ENCODE measurements around the gene C6orf62.

DNA sequence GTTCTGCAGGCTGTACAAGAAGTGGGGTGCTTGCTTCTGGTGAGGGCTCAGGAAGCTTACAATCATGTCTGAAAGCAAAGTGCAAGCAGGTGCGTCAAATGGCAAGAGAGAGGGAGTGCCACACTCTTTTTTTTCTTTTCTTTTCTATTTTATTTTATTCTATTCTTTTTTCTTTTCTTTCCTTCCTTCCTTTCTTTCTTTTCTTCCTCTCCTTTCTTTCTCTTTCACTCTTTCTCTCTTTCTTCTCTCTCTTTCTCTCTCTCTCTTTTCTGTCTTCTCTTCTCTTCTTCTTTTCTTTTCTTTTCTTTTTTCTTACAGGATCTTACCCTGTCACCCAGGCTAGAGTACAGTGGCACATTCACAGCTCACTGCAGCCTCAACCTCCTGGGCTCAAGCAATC lies 32.5 kb downstream of the C6orf62 start:
- TF ChIP-seq CTCF (IDR thresholded peaks at IDR 0.05): no peak
- TF ChIP-seq SP1 (CRISPR knock-in tag; conservative IDR thresholded peaks at IDR 0.05): no peak
- TF ChIP-seq ZNF121 (CRISPR knock-in tag; IDR thresholded peaks at IDR 0.05): no peak
- TF ChIP-seq FOXJ3 (CRISPR knock-in tag; IDR thresholded peaks at IDR 0.05; ENCODE audit: borderline replicate concordance): no peak
- TF ChIP-seq, protein P1, sequence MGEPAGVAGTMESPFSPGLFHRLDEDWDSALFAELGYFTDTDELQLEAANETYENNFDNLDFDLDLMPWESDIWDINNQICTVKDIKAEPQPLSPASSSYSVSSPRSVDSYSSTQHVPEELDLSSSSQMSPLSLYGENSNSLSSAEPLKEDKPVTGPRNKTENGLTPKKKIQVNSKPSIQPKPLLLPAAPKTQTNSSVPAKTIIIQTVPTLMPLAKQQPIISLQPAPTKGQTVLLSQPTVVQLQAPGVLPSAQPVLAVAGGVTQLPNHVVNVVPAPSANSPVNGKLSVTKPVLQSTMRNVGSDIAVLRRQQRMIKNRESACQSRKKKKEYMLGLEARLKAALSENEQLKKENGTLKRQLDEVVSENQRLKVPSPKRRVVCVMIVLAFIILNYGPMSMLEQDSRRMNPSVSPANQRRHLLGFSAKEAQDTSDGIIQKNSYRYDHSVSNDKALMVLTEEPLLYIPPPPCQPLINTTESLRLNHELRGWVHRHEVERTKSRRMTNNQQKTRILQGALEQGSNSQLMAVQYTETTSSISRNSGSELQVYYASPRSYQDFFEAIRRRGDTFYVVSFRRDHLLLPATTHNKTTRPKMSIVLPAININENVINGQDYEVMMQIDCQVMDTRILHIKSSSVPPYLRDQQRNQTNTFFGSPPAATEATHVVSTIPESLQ (CRISPR knock-in tag; IDR thresholded peaks at IDR 0.05): no peak
- TF ChIP-seq FOXK1 (CRISPR knock-in tag; IDR thresholded peaks at IDR 0.05): no peak
- TF ChIP-seq MAX (CRISPR knock-in tag; IDR thresholded peaks at IDR 0.05): no peak
- no peak for TF ChIP-seq IRF2 (CRISPR knock-in tag; IDR thresholded peaks at IDR 0.05; ENCODE audit: borderline replicate concordance, low read depth)
- TF ChIP-seq RORB (CRISPR knock-in tag; IDR thresholded peaks at IDR 0.05): no peak
